D721Med (cell line): ENCODE data around the gene CAMK2B.

Source experiments
- DNase-seq: peaks from one replicate; pipeline ENCODE4 v3.0.0; 2011; ENCODE audit warnings: low spot score; ENCODE audit not compliant: insufficient read length
- FAIRE-seq: peaks from 2 replicates; lab custom pipeline; 2011; peaks lifted over from hg19 to GRCh38; lab: Jason Lieb, UNC
- CTCF ChIP-seq: IDR thresholded peaks from 2 replicates; pipeline ENCODE4 v1.5.1; 2012; ENCODE audit warnings: mild to moderate bottlenecking, control low read depth; ENCODE audit not compliant: insufficient read depth; ENCODE audit errors: missing control alignments

The CAMK2B gene

GRCh38 chr7:44286182-44286617 is 39.2 kb downstream of the CAMK2B start:
- DNase-seq (no peak), FAIRE-seq (no peak)
- TF ChIP-seq CTCF, result no peak

GRCh38 chr7:44285561-44285960 is 39.8 kb downstream of the CAMK2B start:
- DNase-seq, result no peak
- FAIRE-seq, result no peak

GRCh38 chr7:44284881-44285541 is 40.4 kb downstream of the CAMK2B start:
- FAIRE-seq (no peak), DNase-seq (no peak)
- TF ChIP-seq CTCF, result no peak

More at GRCh38 chr7:44285561-44285960, 39.8 kb downstream of the CAMK2B start:
- no peak for TF ChIP-seq CTCF

GRCh38 chr7:44284216-44284615 is 41.2 kb downstream of the CAMK2B start:
- no peak for TF ChIP-seq CTCF
- no peak for DNase-seq
- no peak for FAIRE-seq

- FAIRE-seq, result no peak
- no peak for DNase-seq
- no peak for TF ChIP-seq CTCF
These were observed 41.8 kb downstream of the CAMK2B start for GRCh38 chr7:44283381-44284211.

- DNase-seq (no peak), FAIRE-seq (no peak)
- TF ChIP-seq CTCF, result no peak
These were observed 42.7 kb downstream of the CAMK2B start for GRCh38 chr7:44282601-44283171.
